SKM-1 (cell line): ENCODE results near the gene RXFP2.

Experiments used
- DNase-seq: peaks from one replicate; lab custom pipeline; 2025; ENCODE audit not compliant: unreplicated experiment; lab: John Stamatoyannopoulos, UW

The RXFP2 gene

GRCh38 chr13:31767175-31767900, 28.0 kb downstream of the RXFP2 start:
- no peak for DNase-seq

GRCh38 chr13:31768351-31768750, 29.0 kb downstream of the RXFP2 start:
- DNase-seq, result no peak

- no peak for DNase-seq
Observed at GRCh38 chr13:31769575-31769974, 30.2 kb downstream of the RXFP2 start.

GRCh38 chr13:31772231-31772630, 32.9 kb downstream of the RXFP2 start:
- DNase-seq, result no peak

- no peak for DNase-seq
Observed at GRCh38 chr13:31773538-31773937, 34.2 kb downstream of the RXFP2 start.

- no peak for DNase-seq
Observed at GRCh38 chr13:31774186-31774750, 34.9 kb downstream of the RXFP2 start.

- no peak for DNase-seq
Observed at GRCh38 chr13:31775148-31775547, 35.8 kb downstream of the RXFP2 start.

- no peak for DNase-seq
Observed at GRCh38 chr13:31775686-31776085, 36.4 kb downstream of the RXFP2 start.

- no peak for DNase-seq
Observed at GRCh38 chr13:31781064-31781463, 41.7 kb downstream of the RXFP2 start.

- no peak for DNase-seq
Observed at GRCh38 chr13:31786011-31786410, 46.7 kb downstream of the RXFP2 start.

- no peak for DNase-seq
Observed at GRCh38 chr13:31790992-31791391, 51.7 kb downstream of the RXFP2 start.

- DNase-seq, result no peak
Observed at GRCh38 chr13:31793246-31793645, 53.9 kb downstream of the RXFP2 start.

GRCh38 chr13:31794452-31794851, 55.1 kb downstream of the RXFP2 start:
- DNase-seq, result no peak

GRCh38 chr13:31797154-31797775, 57.9 kb downstream of the RXFP2 start:
- DNase-seq, result no peak

- DNase-seq, result no peak
Observed at GRCh38 chr13:31798189-31798588, 58.9 kb downstream of the RXFP2 start.

- no peak for DNase-seq
Observed at GRCh38 chr13:31801088-31801487, 61.8 kb downstream of the RXFP2 start.

GRCh38 chr13:31803311-31803710, 64.0 kb downstream of the RXFP2 start:
- DNase-seq, result peak; percentile 34

- no peak for DNase-seq
Observed at GRCh38 chr13:31805841-31806240, 66.5 kb downstream of the RXFP2 start.

GRCh38 chr13:31807090-31807541, 67.8 kb downstream of the RXFP2 start:
- DNase-seq, result peak; percentile 67

GRCh38 chr13:31814536-31814935, 75.2 kb downstream of the RXFP2 start:
- DNase-seq, result no peak

GRCh38 chr13:31815361-31816144, 76.2 kb downstream of the RXFP2 start:
- DNase-seq, result no peak

- DNase-seq, result no peak
Observed at GRCh38 chr13:31818236-31818635, 78.9 kb downstream of the RXFP2 start.
